Thyroid gland (tissue), 4 donors: ENCODE data around the gene CCDC80. TPM values are rescaled to one million over a fixed set of nuclear protein-coding genes. Genes with fewer than 3 reads are reported as not detected.

ENCODE experiments used
- DNase-seq, 2 donors: peaks; one replicate each; pipeline ENCODE4 v3.0.0-alpha.2; 2019
- H3K27ac ChIP-seq, 3 donors: fragments of 200-600 bp; sonication (generic); 1 replicate in 2 of 3; 2 replicates in 1 of 3; pipeline ENCODE4 v1.5.1; 2016 to 2019; ENCODE audit warnings: mild to moderate bottlenecking in 1 of 3, moderate library complexity in 1 of 3
- H3K27me3 ChIP-seq: fragments of 200-600 bp; sonication (generic); one replicate; pipeline ENCODE4 v1.5.1; 2019
- H3K36me3 ChIP-seq, 2 donors: fragments of 200-600 bp; sonication (generic); one replicate each; pipeline ENCODE4 v1.5.1; 2016 to 2019
- H3K4me1 ChIP-seq, 2 donors: fragments of 200-600 bp; sonication (generic); one replicate each; pipeline ENCODE4 v1.5.1; 2017 to 2019
- H3K4me3 ChIP-seq, 3 donors: fragments of 200-600 bp; sonication (generic); replicated peaks in 1 of 3; 1 replicate in 2 of 3; 2 replicates in 1 of 3; pipeline ENCODE4 v1.5.1; 2016; ENCODE audit warnings: mild to moderate bottlenecking in 1 of 3
- H3K9me3 ChIP-seq: fragments of 200-600 bp; sonication (generic); one replicate; pipeline ENCODE4 v1.5.1; 2017
- CTCF ChIP-seq, 6 experiments: fragments of 200-600 bp in 3 of 6; fragments of 450-650 bp in 3 of 6; sonication (generic) in 3 of 6; IDR thresholded peaks; one replicate each; pipeline ENCODE4 v1.5.1; 2016 to 2019; ENCODE audit warnings: antibody characterized with exemption in 6 of 6, mild to moderate bottlenecking in 2 of 6, inconsistent platforms in 1 of 6, moderate library complexity in 1 of 6
- POLR2A ChIP-seq, 2 donors: fragments of 450-650 bp; IDR thresholded peaks; one replicate each; pipeline ENCODE4 v1.6.1; 2017; ENCODE audit warnings: antibody characterized with exemption in 2 of 2, mild to moderate bottlenecking in 2 of 2, moderate library complexity in 1 of 2
- WGBS, 2 donors: methylation state at CpG; one replicate each; pipeline ENCODE4 v1.1.5; 2017; 5-methylcytosine and 5-hydroxymethylcytosine counted together
- intact Hi-C: fragments of 100-400 bp; cut with DNase I; formaldehyde crosslinking; loops from one replicate; pipeline ENCODE4 v1.15.1; 2023
- total RNA-seq, 4 donors: library from RNA; depleted of rRNA; stranded (reverse); fragments of >200 nt; gene quantifications; one replicate each; pipeline ENCODE4 v1.2.3, GENCODE V29; 2016

CCDC80 gene
- total RNA-seq, 4 donors from 2014 or later, result 41.5 to 100 (median 63.7) TPM

- Histone ChIP-seq H3K4me3 (peak overlapping the region in 1 of 3 donors; percentile 8), H3K27ac (peak overlapping the region in 2 of 3 donors; percentile 77 to 85), H3K36me3 (no peaks in the 10 kb centered on the region), H3K9me3 (no peaks in the 10 kb centered on the region), H3K4me1 (peaks cover 47 to 65% of the 10 kb centered on the region in 2 donors), H3K27me3 (no peaks in the 10 kb centered on the region)
- intact Hi-C loops, result loop anchor here (5.0 kb wide), 3 partner anchors 57 to 178 kb away; no protein-coding TSS in a partner anchor
- no peak for DNase-seq
- TF ChIP-seq POLR2A (IDR thresholded peaks at IDR 0.05) (no peak), CTCF (IDR thresholded peaks at IDR 0.05) (no peak)
- WGBS, 2 donors, result 88 to 89% methylated on average over 17 to 21 of the region's 21 CpGs
Observed at GRCh38 chr3:112639455-112640225, 1.3 kb downstream of the CCDC80 start.

GRCh38 chr3:112638327-112639020 is 2.5 kb downstream of the CCDC80 start:
- Histone ChIP-seq H3K36me3 (no peaks in the 10 kb centered on the region), H3K9me3 (no peaks in the 10 kb centered on the region), H3K27me3 (no peaks in the 10 kb centered on the region), H3K27ac (peak overlapping the region; percentile 26 to 85 (median 77)), H3K4me1 (peaks cover 46 to 67% of the 10 kb centered on the region in 2 donors), H3K4me3 (no peak overlapping the region)
- TF ChIP-seq CTCF (IDR thresholded peaks at IDR 0.05) (no peak), POLR2A (IDR thresholded peaks at IDR 0.05) (no peak)
- 85 to 89% methylated on average over 15 to 17 of the region's 17 CpGs for WGBS, 2 donors
- intact Hi-C loops, result no loop called here
- DNase-seq, result peak in 1 of 2 donors; percentile 22

GRCh38 chr3:112637700-112638099 is 3.2 kb downstream of the CCDC80 start:
- peak overlapping the region; percentile 26 to 85 (median 77) for H3K27ac ChIP-seq
- H3K36me3 ChIP-seq, result no peaks in the 10 kb centered on the region
- 51 to 56% methylated on average over 4 of the region's 4 CpGs for WGBS, 2 donors
- H3K27me3 ChIP-seq, result no peaks in the 10 kb centered on the region
- peaks cover 50 to 70% of the 10 kb centered on the region in 2 donors for H3K4me1 ChIP-seq
- TF ChIP-seq CTCF (IDR thresholded peaks at IDR 0.05), result no peak
- TF ChIP-seq POLR2A (IDR thresholded peaks at IDR 0.05), result no peak
- H3K4me3 ChIP-seq, result no peak overlapping the region
- intact Hi-C loops, result no loop called here
- peak; percentile 70 to 80 for DNase-seq
- H3K9me3 ChIP-seq, result no peaks in the 10 kb centered on the region

- H3K4me3 ChIP-seq, result no peak overlapping the region
- no peaks in the 10 kb centered on the region for H3K27me3 ChIP-seq
- no peaks in the 10 kb centered on the region for H3K9me3 ChIP-seq
- 45 to 76% methylated on average over 1 of the region's 1 CpG for WGBS, 2 donors
- peaks cover 51 to 67% of the 10 kb centered on the region in 2 donors for H3K4me1 ChIP-seq
- intact Hi-C loops, result no loop called here
- H3K27ac ChIP-seq, result peak overlapping the region; percentile 57 to 85 (median 77)
- no peaks in the 10 kb centered on the region for H3K36me3 ChIP-seq
- peak; percentile 45 to 56 for DNase-seq
- peak in 1 of 2 donors; percentile 4 for TF ChIP-seq POLR2A (IDR thresholded peaks at IDR 0.05)
- TF ChIP-seq CTCF (IDR thresholded peaks at IDR 0.05), result no peak
Observed at GRCh38 chr3:112635674-112636073, 5.3 kb downstream of the CCDC80 start.
